GM19193 (cell line): ENCODE data around the gene DNAJC11.

Source experiments
- POLR2A ChIP-seq: IDR thresholded peaks from 4 replicates; pipeline ENCODE4 v1.6.1; 2011; ENCODE audit not compliant: insufficient read depth, insufficient read length; ENCODE audit errors: extremely low read depth

DNAJC11 gene

DNA sequence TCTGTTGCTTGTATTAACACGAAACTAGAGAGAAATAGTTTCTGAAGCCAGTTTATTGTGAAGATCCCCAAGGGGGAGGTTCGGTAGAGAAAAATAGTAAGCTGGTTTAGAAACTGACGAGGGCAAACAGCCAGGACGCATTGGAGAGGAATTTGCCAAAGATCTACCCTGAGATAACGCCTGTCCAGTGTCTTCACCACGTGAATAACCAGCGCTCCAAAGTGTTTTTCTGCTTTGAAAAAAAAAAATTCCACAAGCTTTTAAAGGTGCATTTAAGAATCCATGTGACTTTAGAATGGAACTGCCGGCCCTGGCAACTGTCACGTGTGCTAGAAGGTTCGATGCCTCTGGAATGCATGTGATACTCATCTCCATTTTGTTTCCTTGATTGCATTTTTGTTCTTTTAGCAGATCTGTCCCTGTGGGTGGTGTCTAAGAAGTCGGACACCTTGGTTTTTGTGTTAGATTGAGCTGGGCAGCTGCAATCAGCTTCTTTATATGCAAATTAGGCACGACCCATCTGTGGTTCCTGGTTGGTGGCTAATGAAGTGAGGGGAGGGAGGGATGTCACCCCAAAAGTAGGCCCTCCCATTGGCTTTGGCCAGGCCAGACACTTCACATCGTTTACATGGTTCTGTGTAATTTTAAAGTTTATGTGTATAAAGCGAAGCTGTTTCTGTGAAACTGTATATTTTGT is 78.2 kb downstream of the DNAJC11 start:
- no peak for TF ChIP-seq POLR2A

- no peak for TF ChIP-seq POLR2A
These were observed 79.0 kb downstream of the DNAJC11 start for GRCh38 chr1:6622396-6623152.

DNA sequence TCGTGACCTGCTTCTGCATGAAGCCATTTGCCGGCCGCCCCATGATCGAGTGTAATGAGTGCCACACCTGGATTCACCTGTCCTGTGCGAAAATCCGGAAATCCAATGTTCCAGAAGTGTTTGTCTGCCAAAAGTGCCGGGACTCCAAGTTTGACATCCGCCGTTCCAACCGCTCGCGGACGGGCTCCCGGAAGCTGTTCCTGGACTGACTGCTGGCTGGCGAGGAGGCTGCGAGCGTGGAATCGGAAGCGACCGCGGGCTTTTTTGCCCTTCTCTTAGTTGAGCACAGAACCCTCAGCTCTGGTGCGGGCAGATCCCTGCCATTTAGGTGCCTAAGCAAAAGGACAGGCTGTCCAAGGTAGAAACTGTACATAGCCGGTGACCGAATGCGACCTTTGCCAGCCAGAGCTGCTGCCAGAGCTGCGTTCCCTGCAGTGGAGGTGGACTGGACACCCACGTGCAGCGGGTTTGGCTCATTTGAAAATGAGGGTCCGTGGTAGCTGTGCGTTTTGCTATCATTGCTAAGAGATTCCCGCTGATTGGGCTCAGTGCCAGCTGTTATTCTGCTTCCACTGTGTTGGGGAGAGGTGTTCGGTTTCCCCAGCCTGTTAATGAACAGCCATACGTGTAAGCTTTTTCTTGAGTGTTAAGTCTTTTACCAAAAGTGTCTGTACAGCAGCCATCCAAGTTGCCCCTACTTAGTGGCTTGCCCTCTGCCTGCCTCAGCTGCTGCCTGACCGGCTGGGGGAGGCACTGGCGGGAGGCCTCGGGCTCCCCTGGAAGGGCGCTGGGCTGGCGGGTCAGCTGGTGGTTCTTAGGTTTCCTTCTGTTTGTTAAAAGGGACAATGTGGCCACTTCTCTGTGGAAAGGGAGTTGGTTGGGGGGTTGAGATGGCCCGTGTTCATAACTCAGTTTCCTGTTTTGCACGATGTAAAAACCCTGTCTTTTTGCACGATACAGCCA is 79.9 kb downstream of the DNAJC11 start:
- TF ChIP-seq POLR2A = no peak

DNA sequence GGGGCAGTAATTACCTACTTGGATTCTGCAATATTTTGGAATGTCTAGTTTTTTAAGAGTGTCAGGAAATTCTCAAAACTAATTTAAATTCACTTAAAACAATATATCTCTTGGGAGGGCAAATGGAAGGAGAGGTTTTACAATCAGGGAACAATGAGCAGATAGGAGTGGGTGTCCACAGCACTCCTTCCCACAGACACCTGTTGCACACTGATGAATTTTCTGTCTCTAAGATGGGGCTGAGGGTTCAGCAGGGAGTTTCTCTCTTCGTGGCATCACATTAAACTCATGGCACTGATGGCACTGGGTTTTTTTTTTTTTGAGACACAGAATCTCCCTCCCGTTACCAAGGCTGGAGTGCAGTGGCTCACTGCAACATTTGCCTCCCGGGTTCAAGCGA is 82.6 kb downstream of the DNAJC11 start:
- TF ChIP-seq POLR2A = no peak

DNA sequence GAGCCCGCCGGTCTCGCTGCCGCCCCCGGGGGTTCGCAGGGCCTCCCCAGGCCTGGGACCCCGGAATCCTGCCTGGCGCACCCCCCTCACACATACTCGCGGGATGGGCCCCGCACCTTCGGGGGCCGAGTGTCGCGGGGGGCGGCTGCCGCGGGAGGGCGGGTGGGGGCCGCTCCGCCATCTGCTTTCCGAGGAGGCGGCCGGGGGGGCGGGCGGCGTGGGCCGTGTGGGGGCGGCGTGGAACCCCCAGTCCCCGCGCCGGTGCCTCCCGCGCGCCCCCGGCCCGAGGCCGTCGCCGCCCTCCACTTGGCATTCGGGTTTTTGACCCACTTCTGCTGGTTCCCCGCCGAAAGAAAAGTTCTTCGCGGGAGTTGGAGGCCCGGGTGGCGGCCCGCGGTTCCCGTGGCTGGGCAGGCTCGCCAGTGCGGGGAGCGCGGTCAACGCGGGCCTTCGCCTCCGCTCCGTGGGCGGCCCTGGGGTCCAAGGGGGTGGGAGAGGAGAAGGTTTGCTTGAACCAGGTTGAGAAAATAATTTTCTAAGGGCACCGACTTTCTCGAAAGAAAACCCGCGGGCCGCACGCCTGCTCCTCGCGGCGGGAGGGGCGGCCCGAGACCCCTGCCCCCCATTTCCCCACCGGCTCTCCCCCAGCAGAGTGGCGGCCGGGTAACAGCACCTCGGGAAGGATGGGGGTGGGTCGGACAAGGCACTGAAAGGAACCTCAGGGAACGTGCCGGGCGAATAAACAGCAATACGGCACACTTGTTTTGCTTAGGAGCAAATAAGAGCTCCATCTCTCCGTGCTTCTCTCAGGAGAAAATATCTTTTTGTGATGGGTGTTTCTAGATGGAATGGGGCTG is 86.5 kb downstream of the DNAJC11 start:
- no peak for TF ChIP-seq POLR2A

- no peak for TF ChIP-seq POLR2A
These were observed 87.3 kb downstream of the DNAJC11 start for GRCh38 chr1:6614019-6614928.

- peak; percentile 34 for TF ChIP-seq POLR2A
These were observed 88.1 kb downstream of the DNAJC11 start, which contains the start of gene PHF13 for GRCh38 chr1:6613361-6614018. TSS of gene PHF13 (plus strand) at chr1:6613731. CDS start at chr1:6614067, 336 bp downstream.

DNA sequence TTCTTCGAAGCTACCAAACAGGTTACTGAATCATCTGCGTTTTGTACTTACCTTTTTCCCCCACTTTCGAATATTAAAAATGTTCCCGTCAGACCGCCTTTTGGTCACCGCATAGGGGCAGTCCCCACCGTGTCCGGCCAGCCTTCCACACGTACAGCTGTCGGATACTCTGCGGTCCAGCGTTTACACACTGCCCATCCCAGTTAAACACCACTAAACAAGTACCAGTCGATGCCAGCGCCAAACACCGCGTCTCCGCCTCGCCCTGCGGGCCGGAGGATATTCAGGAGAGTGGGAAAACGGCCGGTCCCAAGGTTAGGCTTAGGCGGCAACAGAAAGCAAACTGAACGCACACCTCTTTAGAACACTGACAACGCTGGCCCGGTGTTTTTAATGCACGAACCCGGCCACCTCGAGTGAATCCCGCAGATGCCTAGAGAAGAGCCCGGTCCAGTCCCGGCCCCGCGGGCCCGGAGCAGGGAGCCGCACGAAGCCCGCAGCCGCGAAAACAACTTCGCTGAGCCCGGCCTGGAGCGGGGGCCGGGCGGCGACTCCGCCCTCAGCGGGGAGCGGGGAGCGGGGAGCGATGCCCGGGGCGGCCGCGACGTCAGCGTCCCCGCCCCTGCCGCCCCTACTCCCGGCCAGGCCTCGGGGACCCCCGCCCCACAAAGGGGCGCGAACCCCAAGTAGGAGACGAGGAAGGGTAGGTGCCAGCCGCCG is 88.8 kb downstream of the DNAJC11 start:
- no peak for TF ChIP-seq POLR2A

DNA sequence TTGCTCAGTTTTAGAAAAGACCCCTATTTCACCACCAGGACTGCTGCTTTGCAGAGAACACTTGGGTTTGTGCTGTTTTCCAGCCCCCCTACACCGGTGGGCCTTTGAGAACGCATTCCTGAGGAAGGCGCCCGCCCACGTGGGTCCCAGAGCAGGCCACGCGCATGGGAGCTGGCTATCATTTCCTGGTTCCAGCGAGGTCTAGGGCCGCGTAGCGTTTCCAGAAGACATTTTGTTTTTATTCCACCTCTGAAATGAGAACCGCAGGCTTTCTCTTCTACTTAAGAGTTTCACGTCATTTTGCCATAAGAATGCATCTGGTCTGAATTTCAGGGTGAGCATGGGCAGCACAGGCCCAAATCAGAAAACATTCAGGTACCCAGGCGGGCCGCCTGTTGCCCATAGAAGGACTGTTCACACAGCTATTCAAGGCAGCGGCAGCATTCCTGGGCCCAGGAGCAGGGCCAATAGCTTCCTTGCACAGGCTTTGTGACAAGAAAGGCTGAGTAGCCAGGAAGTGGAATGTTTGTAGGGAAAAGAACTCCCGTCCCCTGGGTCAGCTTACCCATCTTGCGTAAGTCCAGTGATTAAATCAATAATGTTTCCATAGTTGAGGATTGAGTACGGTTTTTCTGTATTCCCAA is 97.6 kb downstream of the DNAJC11 start:
- TF ChIP-seq POLR2A = no peak

DNA sequence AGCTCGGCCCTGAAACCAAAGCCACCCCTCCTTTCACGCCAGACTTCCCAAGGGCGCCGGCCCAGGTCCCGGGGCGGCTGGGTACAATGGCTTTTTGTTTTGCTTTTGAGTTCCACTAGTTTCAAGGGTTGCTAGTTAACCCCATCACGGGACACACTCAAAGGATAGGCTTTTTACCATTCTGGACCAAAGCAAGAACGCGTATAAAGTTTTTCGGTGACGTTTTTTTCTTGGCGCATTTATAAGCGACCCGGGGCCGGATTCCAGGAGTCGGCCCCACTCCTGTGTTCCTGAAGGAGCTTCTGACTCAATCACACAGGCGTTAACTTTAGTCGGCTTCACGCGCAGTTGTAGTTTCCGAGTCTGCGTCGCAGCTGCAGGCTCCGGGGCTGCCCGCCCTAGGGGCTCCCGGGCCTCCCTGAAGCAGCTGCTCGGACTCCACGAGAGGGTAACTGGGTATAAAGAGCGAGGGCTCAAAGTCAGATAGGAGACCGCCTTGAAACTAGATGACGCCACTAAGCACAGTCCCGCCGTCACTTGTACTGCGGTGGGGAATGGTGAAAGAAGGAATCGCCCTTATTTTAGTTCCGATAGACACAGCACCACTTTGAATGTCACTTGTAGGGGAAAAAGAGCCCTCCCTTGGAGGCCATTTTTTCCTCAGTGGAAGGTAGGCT is 98.2 kb downstream of the DNAJC11 start:
- TF ChIP-seq POLR2A = peak; percentile 37

DNA sequence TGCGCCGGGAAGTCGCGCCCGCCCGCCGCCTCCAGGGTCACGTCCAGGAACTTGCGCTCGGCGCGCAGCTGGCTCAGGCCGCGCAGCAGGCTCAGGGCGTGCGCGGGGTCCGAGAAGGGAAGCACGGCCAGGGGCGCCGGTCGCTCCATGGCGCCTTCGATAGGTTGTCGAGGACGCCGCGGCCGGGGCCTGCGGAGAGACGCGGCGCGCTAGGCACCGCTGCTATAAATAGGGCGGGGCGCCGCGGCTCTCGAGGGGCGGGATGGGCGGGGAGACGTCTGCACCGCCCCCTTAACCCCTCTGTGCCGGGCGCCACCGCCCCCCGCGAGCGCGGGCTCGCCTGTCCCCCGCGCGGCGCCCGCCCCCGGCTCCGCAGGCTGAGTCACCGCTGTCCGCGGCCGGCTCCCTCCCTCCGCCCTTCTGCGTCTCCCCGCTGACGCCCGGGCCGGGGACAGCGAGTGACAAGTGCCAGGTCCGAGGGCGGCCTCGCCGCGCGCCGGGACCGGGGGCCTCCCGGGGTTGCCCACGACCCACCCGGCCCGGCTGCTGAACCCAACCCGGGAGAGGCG is 98.9 kb downstream of the DNAJC11 start, which contains the start of gene KLHL21:
Gene KLHL21, minus strand, starts transcription at position 201 of the 569 bp plus-strand sequence. Its CDS starts 52 bp downstream, at position 149.
- TF ChIP-seq POLR2A = peak; percentile 91
